Stimulated activated naive CD8-positive, alpha-beta T cell treated with anti-CD3 and anti-CD28 coated beads, Interleukin-15, Interleukin-2, amounts not matched to agents 100 U/mL and 50 U/mL, for 24 hours (primary cell): Measurements from ENCODE around the gene HEMGN.
A peak's percentile ranks its signal among the peaks of the same experiment; 100 is the strongest.
"Not testable (repeated sequence)": the region's sequence is repeated elsewhere in the genome, so short reads cannot be mapped to it uniquely, and the experiment has no call there.

Experiments used
- ATAC-seq: fragments of 150-1000 bp; cut with Tn5 transposase; one replicate; pipeline ENCODE4 v1.10.0; 2021
- DNase-seq: peaks from one replicate; pipeline ENCODE4 v3.0.0; 2021

The HEMGN gene

GRCh38 chr9:97963232-97963631, 25.3 kb upstream of the HEMGN start:
- DNase-seq (no peak), ATAC-seq (no peak)

GRCh38 chr9:97962575-97962974, 24.6 kb upstream of the HEMGN start:
- DNase-seq (no peak), ATAC-seq (no peak)

GRCh38 chr9:97962136-97962535, 24.2 kb upstream of the HEMGN start:
- DNase-seq (no peak), ATAC-seq (no peak)

- no peak for DNase-seq
- no peak for ATAC-seq
Measured at GRCh38 chr9:97961361-97961760, 23.4 kb upstream of the HEMGN start.

GRCh38 chr9:97960678-97961328, 22.8 kb upstream of the HEMGN start:
- ATAC-seq, DNase-seq: not testable (repeated sequence)

- ATAC-seq (no peak), DNase-seq (no peak)
Measured at GRCh38 chr9:97959585-97959984, 21.6 kb upstream of the HEMGN start.

GRCh38 chr9:97958812-97959511, 21.0 kb upstream of the HEMGN start:
- ATAC-seq (peak; percentile 71), DNase-seq (no peak)

GRCh38 chr9:97956331-97956730, 18.4 kb upstream of the HEMGN start:
- ATAC-seq = no peak
- no peak for DNase-seq

GRCh38 chr9:97954550-97954989, 16.6 kb upstream of the HEMGN start:
- ATAC-seq = peak; percentile 90
- peak; percentile 52 for DNase-seq

- not testable (repeated sequence) for ATAC-seq, DNase-seq
Measured at GRCh38 chr9:97950873-97951272, 12.9 kb upstream of the HEMGN start.

- not testable (repeated sequence) for ATAC-seq, DNase-seq
Measured at GRCh38 chr9:97947094-97947493, 9.1 kb upstream of the HEMGN start.

GRCh38 chr9:97945470-97945869, 7.5 kb upstream of the HEMGN start:
- not testable (repeated sequence) for DNase-seq, ATAC-seq

GRCh38 chr9:97944612-97945011, 6.6 kb upstream of the HEMGN start:
- ATAC-seq (no peak), DNase-seq (no peak)

GRCh38 chr9:97943308-97943855, 5.4 kb upstream of the HEMGN start:
- ATAC-seq (no peak), DNase-seq (no peak)

GRCh38 chr9:97941323-97941722, 3.4 kb upstream of the HEMGN start:
- DNase-seq (no peak), ATAC-seq (no peak)

- ATAC-seq (no peak), DNase-seq (no peak)
Measured at GRCh38 chr9:97940741-97941140, 2.8 kb upstream of the HEMGN start.

GRCh38 chr9:97940233-97940632, 2.3 kb upstream of the HEMGN start:
- DNase-seq (no peak), ATAC-seq (no peak)

GRCh38 chr9:97936998-97937397, 974 bp downstream of the HEMGN start:
- no peak for ATAC-seq

GRCh38 chr9:97935276-97935675, 2.7 kb downstream of the HEMGN start:
- ATAC-seq (no peak), DNase-seq (no peak)

More at GRCh38 chr9:97936998-97937397, 974 bp downstream of the HEMGN start:
- DNase-seq = no peak

GRCh38 chr9:97934321-97935115, 3.5 kb downstream of the HEMGN start:
- DNase-seq (no peak), ATAC-seq (peak; percentile 7)

- no peak for ATAC-seq
- no peak for DNase-seq
Measured at GRCh38 chr9:97933297-97933998, 4.5 kb downstream of the HEMGN start.

GRCh38 chr9:97930972-97931371, 7.0 kb downstream of the HEMGN start:
- DNase-seq = no peak
- no peak for ATAC-seq
